Thoracic aorta (tissue), 2 donors: ENCODE data around the gene LDLRAD4. TPM values are rescaled to one million over a fixed set of nuclear protein-coding genes. Genes with fewer than 3 reads are reported as not detected.

Experiments
- ATAC-seq: fragments of 150-250 bp; one replicate; pipeline ENCODE4 v1.8.0; 2017; ENCODE audit warnings: low read depth; ENCODE audit not compliant: insufficient number of reproducible peaks, low FRiP score
- DNase-seq: peaks from one replicate; pipeline ENCODE4 v3.0.0-alpha.2; 2020; ENCODE audit warnings: low spot score
- H3K27ac ChIP-seq, 2 donors: fragments of 200-600 bp; sonication (generic); 1 replicate in 1 of 2; 2 replicates in 1 of 2; pipeline ENCODE4 v1.5.1; 2016; ENCODE audit warnings: mild to moderate bottlenecking in 2 of 2, moderate library complexity in 2 of 2
- H3K27me3 ChIP-seq: fragments of 200-600 bp; sonication (generic); replicated peaks from 2 replicates; pipeline ENCODE4 v1.6.0; 2016; ENCODE audit warnings: mild to moderate bottlenecking; ENCODE audit not compliant: insufficient read depth
- H3K36me3 ChIP-seq: fragments of 200-600 bp; sonication (generic); one replicate; pipeline ENCODE4 v1.5.1; 2016
- H3K4me1 ChIP-seq, 2 donors: fragments of 200-600 bp; sonication (generic); 1 replicate in 1 of 2; 2 replicates in 1 of 2; pipeline versions ENCODE4 v1.5.1 to v1.6.0; 2016; ENCODE audit warnings: low read depth in 2 of 2, mild to moderate bottlenecking in 1 of 2; ENCODE audit not compliant: control insufficient read depth in 1 of 2
- H3K4me3 ChIP-seq: fragments of 200-600 bp; sonication (generic); 2 replicates; pipeline ENCODE4 v1.5.1; 2016; ENCODE audit warnings: mild to moderate bottlenecking
- H3K9me3 ChIP-seq: fragments of 200-600 bp; sonication (generic); 2 replicates; pipeline ENCODE4 v1.5.1; 2016
- total RNA-seq, 2 donors: library from RNA; depleted of rRNA; stranded (reverse); fragments of >200 nt; gene quantifications; one replicate each; pipeline versions ENCODE4 v1.1.0 to v1.2.3, GENCODE V29; 2016
- TF ChIP-seq, protein P1 (sequence below): fragments of 200-600 bp; sonication (generic); IDR thresholded peaks from one replicate; pipeline ENCODE4 v1.5.1; 2019; ENCODE audit warnings: antibody characterized with exemption

Gene LDLRAD4
- total RNA-seq, 2 donors from 2014 or later, result 98.4 to 135 TPM

DNA sequence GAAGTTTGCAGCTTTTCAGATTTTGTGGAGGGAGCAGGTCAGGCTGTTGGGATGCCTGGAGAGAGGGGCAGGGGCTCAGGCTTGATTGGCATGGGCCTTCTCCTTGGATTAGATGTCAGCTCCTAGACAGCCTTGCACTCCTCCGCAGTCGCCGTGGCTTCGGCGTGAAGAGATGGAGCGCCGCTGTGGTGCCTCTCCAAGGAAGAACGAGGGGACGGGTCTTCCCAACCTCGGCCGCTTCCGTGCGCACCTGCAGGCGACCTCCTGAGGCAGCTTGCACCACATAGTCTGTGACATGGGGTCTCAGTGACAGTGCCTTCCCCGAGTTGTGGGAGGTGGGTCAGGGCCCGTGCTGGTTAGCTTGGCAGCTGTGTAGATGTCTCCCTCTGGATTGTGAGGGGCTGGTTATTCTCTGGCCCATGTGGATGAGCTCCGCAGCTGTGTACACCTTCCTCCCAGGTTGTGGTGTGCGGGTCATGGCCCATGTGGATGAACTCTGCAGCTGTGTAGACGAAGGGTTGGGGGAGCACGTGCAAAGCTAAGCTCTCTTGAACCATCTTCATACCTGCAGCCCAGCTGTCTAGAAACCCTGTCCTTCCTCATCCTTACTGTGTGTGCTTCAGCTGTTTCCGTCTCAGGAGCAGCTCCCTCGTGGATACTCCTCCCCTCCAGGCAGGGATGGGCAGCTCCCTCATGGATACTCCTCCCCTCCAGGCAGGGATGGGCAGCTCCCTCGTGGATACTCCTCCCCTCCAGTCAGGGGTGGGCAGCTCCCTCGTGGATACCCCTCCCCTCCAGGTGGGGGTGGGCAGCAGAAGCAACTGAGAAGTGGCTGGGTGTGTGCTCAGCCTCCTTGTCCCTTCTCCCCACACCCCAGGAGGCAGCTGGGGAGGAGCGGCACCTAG lies 170.3 kb downstream of the LDLRAD4 start:
- Histone ChIP-seq H3K27me3 (no peaks in the 10 kb centered on the region), H3K27ac (peak overlapping the region; percentile 18 to 58), H3K4me3 (no peak overlapping the region), H3K36me3 (no peaks in the 10 kb centered on the region), H3K4me1 (peaks cover 6 to 55% of the 10 kb centered on the region in 2 donors), H3K9me3 (no peaks in the 10 kb centered on the region)
- TF ChIP-seq, protein P1, sequence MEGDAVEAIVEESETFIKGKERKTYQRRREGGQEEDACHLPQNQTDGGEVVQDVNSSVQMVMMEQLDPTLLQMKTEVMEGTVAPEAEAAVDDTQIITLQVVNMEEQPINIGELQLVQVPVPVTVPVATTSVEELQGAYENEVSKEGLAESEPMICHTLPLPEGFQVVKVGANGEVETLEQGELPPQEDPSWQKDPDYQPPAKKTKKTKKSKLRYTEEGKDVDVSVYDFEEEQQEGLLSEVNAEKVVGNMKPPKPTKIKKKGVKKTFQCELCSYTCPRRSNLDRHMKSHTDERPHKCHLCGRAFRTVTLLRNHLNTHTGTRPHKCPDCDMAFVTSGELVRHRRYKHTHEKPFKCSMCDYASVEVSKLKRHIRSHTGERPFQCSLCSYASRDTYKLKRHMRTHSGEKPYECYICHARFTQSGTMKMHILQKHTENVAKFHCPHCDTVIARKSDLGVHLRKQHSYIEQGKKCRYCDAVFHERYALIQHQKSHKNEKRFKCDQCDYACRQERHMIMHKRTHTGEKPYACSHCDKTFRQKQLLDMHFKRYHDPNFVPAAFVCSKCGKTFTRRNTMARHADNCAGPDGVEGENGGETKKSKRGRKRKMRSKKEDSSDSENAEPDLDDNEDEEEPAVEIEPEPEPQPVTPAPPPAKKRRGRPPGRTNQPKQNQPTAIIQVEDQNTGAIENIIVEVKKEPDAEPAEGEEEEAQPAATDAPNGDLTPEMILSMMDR, result no peak
- DNase-seq (no peak), ATAC-seq (no peak)

DNA sequence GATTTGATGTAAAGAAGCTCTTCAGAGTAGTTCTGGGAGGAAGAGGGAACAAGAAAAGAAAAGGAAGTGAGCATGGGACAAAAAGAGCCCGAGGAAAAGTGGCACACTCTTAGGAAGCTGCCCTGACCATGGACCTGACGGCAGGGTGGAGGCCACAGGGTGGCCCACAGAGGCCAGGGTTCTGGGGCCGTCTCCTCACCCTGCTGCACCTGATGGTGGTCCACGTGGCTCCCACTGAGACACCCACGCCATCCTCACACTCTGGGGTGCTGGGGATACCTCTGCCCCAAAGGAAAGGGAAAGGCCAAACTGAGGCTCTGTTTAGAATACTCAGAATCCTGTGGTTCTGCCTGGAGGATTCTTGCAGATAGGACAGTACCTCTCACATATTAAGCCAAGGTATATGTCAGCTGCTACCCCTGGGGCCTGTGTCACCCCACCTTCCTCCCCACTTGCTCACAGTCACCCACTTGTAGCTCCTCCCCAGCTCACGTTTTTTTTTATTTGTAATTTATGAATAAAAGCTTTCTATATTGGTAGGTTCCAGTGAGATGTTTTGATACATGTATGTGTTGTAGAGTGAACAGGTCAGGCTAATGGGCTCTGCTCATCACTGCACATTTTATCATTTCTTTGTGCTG lies 171.1 kb downstream of the LDLRAD4 start:
- TF ChIP-seq, protein P1, result no peak
- H3K36me3 ChIP-seq, result no peaks in the 10 kb centered on the region
- peaks cover 4 to 47% of the 10 kb centered on the region in 2 donors for H3K4me1 ChIP-seq
- DNase-seq, result no peak
- H3K9me3 ChIP-seq, result no peaks in the 10 kb centered on the region
- ATAC-seq, result no peak
- H3K27me3 ChIP-seq, result no peaks in the 10 kb centered on the region
- H3K4me3 ChIP-seq, result no peak overlapping the region
- no peak overlapping the region for H3K27ac ChIP-seq

DNA sequence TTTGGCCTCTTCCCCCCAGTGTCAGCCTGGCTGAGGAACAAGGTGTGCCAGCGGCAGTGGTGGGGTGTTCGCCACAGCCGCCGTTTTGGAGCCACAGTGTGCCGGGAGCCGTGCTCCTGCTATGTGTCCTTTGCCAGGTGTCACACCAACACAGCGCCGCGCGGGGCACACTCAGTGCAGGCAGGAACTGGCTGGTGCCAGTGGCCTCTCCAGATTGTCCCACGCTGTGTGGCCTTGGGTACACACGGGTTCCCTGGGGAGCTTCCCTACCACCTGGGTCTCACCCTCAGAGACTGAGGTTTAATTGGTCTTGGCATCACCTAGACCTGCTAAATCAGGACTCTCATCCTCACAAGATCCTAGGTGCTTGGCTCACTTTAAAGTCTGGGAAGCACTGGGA lies 171.6 kb downstream of the LDLRAD4 start:
- TF ChIP-seq, protein P1, result no peak
- H3K4me1 ChIP-seq, result peaks cover 4 to 42% of the 10 kb centered on the region in 2 donors
- DNase-seq, result no peak

DNA sequence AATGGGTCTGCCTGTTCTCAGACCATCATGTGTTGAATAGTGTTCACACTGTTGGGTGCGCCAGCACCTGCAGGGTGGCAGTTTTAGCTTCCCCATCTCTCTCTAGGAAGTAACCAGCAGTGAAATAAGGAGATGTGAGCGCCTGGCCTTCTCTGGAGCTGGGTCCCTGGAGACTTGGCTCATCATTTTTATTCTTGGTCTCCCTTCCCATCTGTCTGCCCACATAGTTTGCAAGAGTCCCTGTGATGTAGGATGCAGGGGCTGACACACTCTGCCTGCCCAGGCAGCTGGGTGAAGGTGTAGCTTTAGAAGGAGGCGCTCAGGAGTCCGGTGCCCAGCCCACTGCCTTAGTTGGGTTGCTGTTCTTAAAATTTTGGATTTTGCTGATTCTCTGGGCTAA lies 172.2 kb downstream of the LDLRAD4 start:
- H3K4me1 ChIP-seq, result peaks cover 4 to 42% of the 10 kb centered on the region in 2 donors
- H3K36me3 ChIP-seq, result no peaks in the 10 kb centered on the region
- no peak overlapping the region for H3K4me3 ChIP-seq
- TF ChIP-seq, protein P1, result no peak
- DNase-seq (no peak), ATAC-seq (no peak)
- no peak overlapping the region for H3K27ac ChIP-seq
- H3K9me3 ChIP-seq, result no peaks in the 10 kb centered on the region
- H3K27me3 ChIP-seq, result no peaks in the 10 kb centered on the region

More for the DNA sequence above, 171.6 kb downstream of the LDLRAD4 start:
- no peak for ATAC-seq
- no peak overlapping the region for H3K27ac ChIP-seq
- H3K4me3 ChIP-seq, result no peak overlapping the region
- H3K27me3 ChIP-seq, result no peaks in the 10 kb centered on the region
- no peaks in the 10 kb centered on the region for H3K9me3 ChIP-seq
- H3K36me3 ChIP-seq, result no peaks in the 10 kb centered on the region

DNA sequence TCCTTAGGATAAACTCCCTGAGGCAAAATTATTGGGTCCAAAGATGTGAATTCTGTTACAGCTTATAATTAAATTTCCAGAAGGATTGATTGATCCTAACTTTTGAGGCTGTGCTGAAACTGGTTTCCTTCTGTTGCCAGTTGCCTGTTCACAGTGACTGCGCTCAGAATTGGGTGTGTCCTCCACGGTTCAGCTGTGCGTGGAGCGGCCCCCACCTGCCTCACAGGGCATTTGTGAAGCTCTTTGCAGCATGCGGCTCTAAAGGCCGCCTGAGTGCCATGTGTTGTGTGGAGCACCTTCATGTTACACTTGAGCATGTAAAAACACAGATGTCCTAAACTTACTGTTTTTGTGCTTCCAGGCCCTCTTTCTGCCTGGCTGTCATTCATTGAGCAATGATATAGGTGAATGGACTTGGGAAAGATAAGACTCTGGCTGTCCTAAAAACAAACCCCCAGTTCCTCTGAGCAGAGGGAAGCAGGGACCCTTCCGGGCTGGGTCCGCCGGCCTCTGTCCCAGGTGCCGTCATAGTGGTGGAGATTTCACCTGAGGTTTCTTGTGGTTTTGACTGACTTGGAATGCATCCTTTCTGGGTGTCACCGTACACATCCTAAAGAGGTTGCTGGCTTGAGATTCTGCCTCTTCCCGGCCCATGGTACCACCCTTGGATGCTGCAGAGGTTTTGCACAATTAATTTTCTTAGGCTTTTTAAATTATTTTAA lies 173.6 kb downstream of the LDLRAD4 start:
- H3K9me3 ChIP-seq, result no peaks in the 10 kb centered on the region
- ATAC-seq (no peak), DNase-seq (no peak)
- no peak overlapping the region for H3K4me3 ChIP-seq
- H3K4me1 ChIP-seq, result peaks cover 4 to 42% of the 10 kb centered on the region in 2 donors
- H3K36me3 ChIP-seq, result no peaks in the 10 kb centered on the region
- H3K27me3 ChIP-seq, result no peaks in the 10 kb centered on the region
- TF ChIP-seq, protein P1, result no peak
- H3K27ac ChIP-seq, result no peak overlapping the region
